Osteocyte (in vitro differentiated cells): ENCODE results near the gene CDH24. TPM values are rescaled to one million over a fixed set of nuclear protein-coding genes. Genes with fewer than 3 reads are reported as not detected.

Experiments used
- DNase-seq: peaks from one replicate; pipeline ENCODE4 v3.0.0; 2021; ENCODE audit warnings: mixed read lengths; ENCODE audit not compliant: unreplicated experiment; ENCODE audit errors: extremely low spot score
- H3K27ac Mint-ChIP-seq: one replicate; pipeline ENCODE4 v1.8.0; 2021; ENCODE audit warnings: mild to moderate bottlenecking, mixed read lengths; ENCODE audit not compliant: unreplicated experiment
- H3K27me3 Mint-ChIP-seq: one replicate; pipeline ENCODE4 v1.8.0; 2021; ENCODE audit warnings: mixed read lengths; ENCODE audit not compliant: unreplicated experiment
- H3K36me3 Mint-ChIP-seq: one replicate; pipeline ENCODE4 v1.8.0; 2021; ENCODE audit warnings: mixed read lengths; ENCODE audit not compliant: unreplicated experiment
- H3K4me1 Mint-ChIP-seq: one replicate; pipeline ENCODE4 v1.8.0; 2021; ENCODE audit warnings: mixed read lengths; ENCODE audit not compliant: unreplicated experiment
- H3K4me3 Mint-ChIP-seq: one replicate; pipeline ENCODE4 v1.8.0; 2021; ENCODE audit warnings: mild to moderate bottlenecking, moderate library complexity, mixed read lengths; ENCODE audit not compliant: unreplicated experiment
- H3K9me3 Mint-ChIP-seq: one replicate; pipeline ENCODE4 v1.8.0; 2021; ENCODE audit warnings: mixed read lengths; ENCODE audit not compliant: unreplicated experiment
- total RNA-seq: library from RNA; stranded (reverse); gene quantifications from 2 replicates; pipeline ENCODE4 v1.2.1, GENCODE V29; 2021
- TF ChIP-seq, protein P1 (sequence below): fragments of 200-600 bp; sonication (generic); IDR thresholded peaks from 2 replicates; pipeline ENCODE4 v1.5.0; 2021; ENCODE audit warnings: antibody characterized with exemption, mild to moderate bottlenecking, moderate library complexity

CDH24 gene
- total RNA-seq, 1 donor from 2014 or later = 13.3 TPM

DNA sequence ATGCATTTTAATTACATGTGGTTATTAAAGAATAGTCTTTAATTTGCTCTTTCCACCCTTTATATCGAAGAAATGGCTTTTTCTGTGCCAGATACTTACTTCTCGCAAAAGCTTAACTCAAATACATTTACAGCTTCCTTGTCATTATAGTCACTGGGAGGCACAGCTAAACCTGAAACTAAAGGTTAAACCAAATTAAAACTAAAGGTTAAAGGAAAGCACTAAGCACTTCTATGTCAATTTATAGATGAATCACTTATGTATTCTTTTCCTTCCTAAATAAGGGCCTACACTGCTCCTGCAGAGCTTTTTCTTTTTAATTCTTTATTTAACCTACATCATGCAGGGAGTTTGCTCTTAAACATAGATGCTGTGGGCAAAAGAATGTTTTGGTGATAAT is 56.5 kb downstream of the CDH24 start:
- Mint-ChIP-seq H3K4me1 (peaks cover 9% of the 10 kb centered on the region), H3K27ac (no peak overlapping the region), H3K4me3 (no peak overlapping the region), H3K9me3 (no peaks in the 10 kb centered on the region), H3K36me3 (peaks cover 2% of the 10 kb centered on the region), H3K27me3 (no peaks in the 10 kb centered on the region)
- TF ChIP-seq, protein P1, sequence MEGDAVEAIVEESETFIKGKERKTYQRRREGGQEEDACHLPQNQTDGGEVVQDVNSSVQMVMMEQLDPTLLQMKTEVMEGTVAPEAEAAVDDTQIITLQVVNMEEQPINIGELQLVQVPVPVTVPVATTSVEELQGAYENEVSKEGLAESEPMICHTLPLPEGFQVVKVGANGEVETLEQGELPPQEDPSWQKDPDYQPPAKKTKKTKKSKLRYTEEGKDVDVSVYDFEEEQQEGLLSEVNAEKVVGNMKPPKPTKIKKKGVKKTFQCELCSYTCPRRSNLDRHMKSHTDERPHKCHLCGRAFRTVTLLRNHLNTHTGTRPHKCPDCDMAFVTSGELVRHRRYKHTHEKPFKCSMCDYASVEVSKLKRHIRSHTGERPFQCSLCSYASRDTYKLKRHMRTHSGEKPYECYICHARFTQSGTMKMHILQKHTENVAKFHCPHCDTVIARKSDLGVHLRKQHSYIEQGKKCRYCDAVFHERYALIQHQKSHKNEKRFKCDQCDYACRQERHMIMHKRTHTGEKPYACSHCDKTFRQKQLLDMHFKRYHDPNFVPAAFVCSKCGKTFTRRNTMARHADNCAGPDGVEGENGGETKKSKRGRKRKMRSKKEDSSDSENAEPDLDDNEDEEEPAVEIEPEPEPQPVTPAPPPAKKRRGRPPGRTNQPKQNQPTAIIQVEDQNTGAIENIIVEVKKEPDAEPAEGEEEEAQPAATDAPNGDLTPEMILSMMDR = no peak
- no peak for DNase-seq

DNA sequence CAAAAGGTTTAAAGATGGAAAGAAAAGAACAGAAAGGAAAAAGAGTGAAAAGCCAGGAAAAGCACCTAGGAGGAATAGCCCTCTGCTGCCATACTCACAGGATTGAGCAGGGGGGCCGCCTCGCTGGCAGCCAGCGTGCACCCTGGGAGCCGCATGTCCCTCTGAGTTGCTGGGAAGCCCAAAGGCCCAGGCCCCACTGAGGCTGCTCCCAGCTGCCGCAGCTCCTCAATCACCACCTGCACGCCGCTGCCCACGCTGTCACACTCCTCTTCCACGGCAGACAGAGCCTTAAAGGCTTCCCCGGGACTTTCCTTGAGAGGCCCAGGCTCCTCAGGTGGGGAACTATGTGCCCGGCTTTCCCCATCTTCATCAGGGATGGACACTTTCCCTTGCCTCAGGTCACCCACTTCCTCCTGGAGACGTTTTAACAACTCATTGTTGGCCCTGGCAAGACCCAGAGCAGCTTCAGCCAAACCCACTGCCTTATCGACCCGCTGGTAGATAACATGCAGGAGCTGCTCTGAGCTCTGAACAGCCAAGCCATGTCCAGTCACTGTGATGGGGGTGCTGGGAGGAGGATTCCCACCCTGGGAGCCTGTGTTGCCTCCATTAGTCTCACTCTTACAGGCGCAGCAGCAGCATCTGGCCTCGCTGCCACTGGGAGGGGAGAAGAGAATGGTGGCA is 58.8 kb downstream of the CDH24 start:
- no peaks in the 10 kb centered on the region for H3K36me3 Mint-ChIP-seq
- no peak overlapping the region for H3K4me3 Mint-ChIP-seq
- H3K27me3 Mint-ChIP-seq = no peaks in the 10 kb centered on the region
- peaks cover 15% of the 10 kb centered on the region for H3K4me1 Mint-ChIP-seq
- H3K9me3 Mint-ChIP-seq = no peaks in the 10 kb centered on the region
- DNase-seq = no peak
- no peak overlapping the region for H3K27ac Mint-ChIP-seq
- TF ChIP-seq, protein P1 = no peak

- H3K36me3 Mint-ChIP-seq = peaks cover 3% of the 10 kb centered on the region
These were observed 59.5 kb downstream of the CDH24 start for GRCh38 chr14:22997676-22998323.

More at GRCh38 chr14:22997676-22998323, 59.5 kb downstream of the CDH24 start:
- no peaks in the 10 kb centered on the region for H3K27me3 Mint-ChIP-seq
- H3K4me3 Mint-ChIP-seq = no peak overlapping the region
- peaks cover 15% of the 10 kb centered on the region for H3K4me1 Mint-ChIP-seq
- no peak for DNase-seq
- no peak overlapping the region for H3K27ac Mint-ChIP-seq
- TF ChIP-seq, protein P1 = no peak
- H3K9me3 Mint-ChIP-seq = no peaks in the 10 kb centered on the region

Other genes with a start within 250 kb of the CDH24 start
- 1.2 and 1.6 TPM in 2 replicates for gene SLC7A7, start 242.1 kb downstream of the CDH24 start, total RNA-seq
- 74.3 and 74.7 TPM in 2 replicates for gene MRPL52, start 227.6 kb downstream of the CDH24 start, total RNA-seq
- 490 and 518 TPM in 2 replicates for gene MMP14, start 220.9 kb downstream of the CDH24 start, total RNA-seq
- gene LRP10, start 185.8 kb downstream of the CDH24 start, total RNA-seq = 171 and 182 TPM in 2 replicates
- gene REM2, start 174.3 kb downstream of the CDH24 start, total RNA-seq = 0.18 and 0.35 TPM in 2 replicates
- gene RBM23, start 138.4 kb downstream of the CDH24 start, total RNA-seq = 89.4 and 93.3 TPM in 2 replicates
- 58.4 and 68.4 TPM in 2 replicates for gene PRMT5, start 128.1 kb downstream of the CDH24 start, total RNA-seq
- 39.9 and 40.9 TPM in 2 replicates for gene HAUS4, start 100.4 kb downstream of the CDH24 start, total RNA-seq
- gene AJUBA, start 75.0 kb downstream of the CDH24 start, total RNA-seq = 111 and 115 TPM in 2 replicates
- gene C14orf93, start 47.4 kb downstream of the CDH24 start, total RNA-seq = 11.4 and 12.4 TPM in 2 replicates
- gene PSMB5, start 22.6 kb downstream of the CDH24 start, total RNA-seq = 144 and 147 TPM in 2 replicates
- not detected in 2 replicates for gene PSMB11, start 15.3 kb downstream of the CDH24 start, total RNA-seq
- gene ACIN1, start 37.6 kb upstream of the CDH24 start, total RNA-seq = 219 and 241 TPM in 2 replicates
- 51.8 and 61.3 TPM in 2 replicates for gene C14orf119, start 38.0 kb upstream of the CDH24 start, total RNA-seq
- gene CIROP, start 47.5 kb upstream of the CDH24 start, total RNA-seq = not detected in 2 replicates
- gene CEBPE, start 61.7 kb upstream of the CDH24 start, total RNA-seq = not detected in 2 replicates
- 0.52 and 0.75 TPM in 2 replicates for gene SLC7A8, start 126.1 kb upstream of the CDH24 start, total RNA-seq
- gene RNF212B, start 180.4 kb upstream of the CDH24 start, total RNA-seq = not detected in 2 replicates
- 6.9 and 8.4 TPM in 2 replicates for gene HOMEZ, start 228.6 kb upstream of the CDH24 start, total RNA-seq
- 15.3 and 19.2 TPM in 2 replicates for gene PPP1R3E, start 245.3 kb upstream of the CDH24 start, total RNA-seq
- gene BCL2L2, start 249.3 kb upstream of the CDH24 start, total RNA-seq = 21.6 and 27.9 TPM in 2 replicates